Suppressor macrophage (primary cell): ENCODE results near the gene SLC30A9.

Source experiments
- DNase-seq, 4 experiments: peaks; one replicate each; pipeline ENCODE4 v3.0.0-alpha.2; 2020 to 2022
- total RNA-seq, 17 experiments: gene quantifications; one replicate each; lab custom pipeline; 2026; ENCODE audit warnings: mixed read lengths in 6 of 17, inconsistent platforms in 3 of 17; lab: John Stamatoyannopoulos, UW

The SLC30A9 gene
- 47.2 to 139 (median 81.6) reads per million in 17 experiments for total RNA-seq

- peak; percentile 94 to 98 (median 96) for DNase-seq
Observed at GRCh38 chr4:41990365-41991111, at the start of gene SLC30A9. TSS of gene SLC30A9 (plus strand) at chr4:41990530. CDS start at chr4:41990652, 122 bp downstream.

GRCh38 chr4:41940834-41941233 lies 49.5 kb upstream of the SLC30A9 start:
- no peak for DNase-seq

DNA sequence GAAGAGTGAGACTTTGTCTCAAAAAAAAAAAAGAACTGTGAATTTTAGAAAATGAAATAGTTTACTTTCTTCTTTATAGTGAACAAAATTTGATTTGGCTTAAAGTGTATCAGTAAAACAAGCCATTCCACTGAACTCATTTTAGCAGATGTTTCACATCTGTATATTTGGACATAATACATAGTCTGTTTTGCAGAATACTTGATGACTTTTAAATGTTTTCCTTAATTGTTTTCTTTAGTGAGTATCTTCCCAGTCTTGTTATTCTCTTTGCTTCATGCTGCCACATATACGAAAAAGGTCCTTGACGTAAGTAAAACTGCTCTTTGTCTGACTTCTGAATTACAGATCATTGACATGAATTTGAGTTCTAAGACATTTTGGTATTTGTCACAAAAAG lies 46.8 kb upstream of the SLC30A9 start:
- DNase-seq, result no peak

DNA sequence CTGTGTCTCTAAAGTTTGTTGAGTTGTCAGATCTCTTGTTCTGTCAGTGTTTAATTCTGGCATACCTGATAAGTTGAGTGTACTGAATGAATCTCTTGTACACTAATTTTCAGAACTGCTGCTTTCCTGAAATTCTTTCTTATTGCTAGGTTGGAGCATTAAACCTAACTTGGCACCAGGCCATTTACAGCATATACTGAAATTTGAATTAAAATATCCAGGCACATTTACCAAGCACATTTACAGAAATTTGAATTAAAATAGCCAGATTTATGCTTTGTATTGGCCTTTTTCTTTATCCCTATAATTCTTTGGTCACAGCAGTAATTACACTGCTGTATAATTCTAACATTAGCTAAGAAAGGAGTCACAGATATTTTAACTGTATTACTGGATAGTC lies 46.2 kb upstream of the SLC30A9 start:
- no peak for DNase-seq

- no peak for DNase-seq
Observed at GRCh38 chr4:41949531-41949930, 40.8 kb upstream of the SLC30A9 start.

- peak in 2 of 4 experiments; percentile 25 to 33 for DNase-seq
Observed at GRCh38 chr4:41957634-41958033, 32.7 kb upstream of the SLC30A9 start.

- peak; percentile 13 to 54 (median 50) for DNase-seq
Observed at GRCh38 chr4:41963105-41963504, 27.2 kb upstream of the SLC30A9 start.

DNA sequence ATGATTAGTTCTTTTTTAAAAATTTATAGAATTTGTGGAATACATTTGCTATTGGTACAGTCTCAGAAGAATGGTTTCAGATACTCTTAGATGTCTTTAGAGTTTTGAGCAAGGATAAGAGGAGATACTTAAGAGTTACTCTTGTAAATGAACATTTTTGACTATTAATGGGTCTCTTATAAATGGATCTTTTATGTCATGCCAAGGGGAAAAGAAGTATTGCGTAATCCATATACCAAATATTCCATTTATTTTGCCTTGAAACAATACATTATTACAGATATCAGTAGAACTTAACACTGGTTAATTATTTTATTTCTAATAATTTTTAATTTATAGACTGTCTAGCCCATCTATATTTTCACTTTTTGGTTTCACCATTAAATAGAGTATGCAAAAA lies 25.9 kb upstream of the SLC30A9 start:
- DNase-seq, result no peak

GRCh38 chr4:41967392-41967791 lies 22.9 kb upstream of the SLC30A9 start:
- no peak for DNase-seq

- peak; percentile 20 to 63 (median 36) for DNase-seq
Observed at GRCh38 chr4:41969671-41970070, 20.7 kb upstream of the SLC30A9 start.

DNA sequence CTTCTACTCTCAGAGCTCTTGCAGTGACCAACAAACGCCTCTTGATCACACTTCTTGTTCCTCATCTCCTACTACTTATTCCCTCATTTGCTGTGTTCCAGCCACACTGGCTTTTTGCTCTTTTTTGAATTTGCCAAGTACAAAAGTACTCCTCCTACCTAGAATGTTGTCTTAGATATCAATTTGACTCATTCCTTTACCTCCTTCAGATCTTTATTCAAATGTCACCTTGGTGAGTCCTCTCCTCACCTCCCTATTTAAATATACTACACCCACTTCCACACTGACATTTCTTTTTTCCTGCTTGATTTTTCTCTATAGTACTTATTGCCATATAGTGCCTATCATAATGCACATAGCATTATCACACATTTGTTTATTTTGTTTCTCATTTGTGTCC lies 15.0 kb upstream of the SLC30A9 start:
- peak in 3 of 4 experiments; percentile 17 to 47 (median 26) for DNase-seq

DNA sequence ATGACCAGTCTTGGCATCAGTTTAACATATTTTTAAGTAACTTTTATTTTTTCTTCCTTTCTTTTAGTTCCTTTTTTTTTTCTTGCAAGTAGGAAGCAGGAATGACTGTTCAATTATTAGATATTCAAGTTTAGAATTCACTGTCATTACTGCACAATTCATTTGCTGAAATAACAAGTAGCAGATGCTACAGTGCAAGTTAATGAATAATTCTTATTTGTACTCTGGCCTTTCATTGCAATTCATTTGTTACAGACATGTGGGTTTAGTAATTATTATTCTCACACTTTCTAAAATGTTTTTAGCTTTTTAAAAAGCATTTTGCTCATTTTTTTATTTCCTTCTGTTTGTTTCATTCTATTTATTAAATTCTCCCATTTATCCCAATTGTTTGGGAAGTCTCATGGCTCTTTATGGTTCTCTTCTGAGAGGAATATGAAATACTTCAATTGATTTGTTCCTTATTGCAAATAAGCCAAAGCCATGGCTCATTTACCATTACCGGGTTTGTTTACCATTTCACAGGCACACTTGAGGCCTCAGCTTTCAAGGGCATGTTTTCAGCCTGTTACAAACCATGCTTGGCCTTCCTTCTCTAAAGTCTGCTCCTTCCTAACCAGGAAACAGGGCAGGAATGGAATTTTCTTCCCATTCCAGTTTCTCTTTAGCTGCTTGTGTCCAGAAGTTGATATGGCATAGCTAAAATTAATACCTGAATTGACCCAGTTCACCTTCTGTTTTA lies 13.4 kb upstream of the SLC30A9 start:
- no peak for DNase-seq

DNA sequence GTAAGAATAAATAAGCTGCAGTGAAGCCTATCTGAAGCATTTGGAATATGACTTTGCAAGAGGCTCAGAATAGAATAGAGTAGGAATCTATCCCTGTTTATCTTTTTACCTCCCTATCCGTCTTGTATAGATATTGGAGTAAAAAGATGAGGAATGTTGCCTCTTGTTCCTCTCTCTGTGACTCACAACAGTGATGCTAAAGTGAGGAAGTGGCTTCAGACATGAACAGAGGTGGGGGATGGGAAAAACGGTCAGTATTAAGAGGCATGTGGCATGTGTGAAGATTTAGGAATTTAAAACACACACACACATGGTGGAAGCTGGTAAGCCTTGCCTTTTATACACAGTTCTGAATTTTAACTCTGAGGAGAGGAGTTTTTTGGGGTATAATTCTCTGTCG lies 12.6 kb upstream of the SLC30A9 start:
- peak; percentile 48 to 67 (median 58) for DNase-seq

- DNase-seq, result no peak
Observed at GRCh38 chr4:41981456-41981855, 8.9 kb upstream of the SLC30A9 start, which contains the start of gene DCAF4L1. TSS of gene DCAF4L1 (plus strand) at chr4:41981756. CDS start at chr4:41981793, 37 bp downstream.

DNA sequence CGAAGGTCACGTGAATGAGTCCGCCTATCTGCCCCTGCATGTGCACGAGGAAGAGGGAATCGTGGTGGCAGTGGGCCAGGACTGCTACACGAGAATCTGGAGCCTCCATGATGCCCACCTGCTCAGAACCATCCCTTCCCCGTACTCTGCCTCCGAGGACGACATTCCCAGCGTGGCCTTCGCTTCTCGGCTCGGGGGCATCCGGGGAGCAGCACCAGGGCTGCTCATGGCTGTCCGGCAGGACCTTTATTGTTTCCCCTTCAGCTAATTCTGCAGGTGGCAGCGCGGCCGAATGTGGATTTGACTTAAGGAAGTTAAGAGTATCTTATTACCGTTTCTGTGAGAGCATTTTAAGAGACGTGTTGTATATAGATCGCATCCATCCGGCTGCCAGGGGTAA lies 7.6 kb upstream of the SLC30A9 start:
- no peak for DNase-seq

GRCh38 chr4:41985151-41985550 lies 5.2 kb upstream of the SLC30A9 start:
- DNase-seq, result no peak

- DNase-seq, result peak in 2 of 4 experiments; percentile 4 to 11
Observed at GRCh38 chr4:41989994-41990364, 351 bp upstream of the SLC30A9 start.

GRCh38 chr4:41991916-41992767 lies 1.8 kb downstream of the SLC30A9 start:
- DNase-seq, result peak in 2 of 4 experiments; percentile 11 to 14

GRCh38 chr4:41992967-41993857 lies 2.9 kb downstream of the SLC30A9 start:
- DNase-seq, result no peak

DNA sequence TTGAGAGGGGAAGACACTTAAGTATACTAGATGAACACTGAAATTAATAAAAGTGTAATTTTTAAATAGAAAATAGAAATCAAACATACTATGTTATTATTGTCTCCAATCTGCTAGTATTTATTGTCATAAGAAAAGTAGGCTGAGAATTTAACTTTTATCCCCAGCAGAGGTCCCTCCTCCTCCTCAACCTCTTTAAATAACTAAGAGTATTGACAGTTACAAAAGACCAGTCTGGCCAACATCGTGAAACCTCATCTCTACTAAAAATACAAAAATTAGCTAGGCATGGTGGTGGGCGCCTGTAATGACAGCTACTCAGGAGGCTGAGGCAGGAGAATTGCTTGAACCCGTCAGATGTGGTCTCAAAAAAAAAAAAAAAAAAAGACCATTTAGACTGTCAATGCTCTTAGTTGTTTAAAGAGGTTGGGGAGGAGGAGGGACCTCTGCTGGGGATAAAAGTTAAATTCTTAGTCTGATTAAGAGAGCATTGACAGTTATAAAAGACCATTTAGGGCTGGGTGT lies 4.2 kb downstream of the SLC30A9 start:
- no peak for DNase-seq

DNA sequence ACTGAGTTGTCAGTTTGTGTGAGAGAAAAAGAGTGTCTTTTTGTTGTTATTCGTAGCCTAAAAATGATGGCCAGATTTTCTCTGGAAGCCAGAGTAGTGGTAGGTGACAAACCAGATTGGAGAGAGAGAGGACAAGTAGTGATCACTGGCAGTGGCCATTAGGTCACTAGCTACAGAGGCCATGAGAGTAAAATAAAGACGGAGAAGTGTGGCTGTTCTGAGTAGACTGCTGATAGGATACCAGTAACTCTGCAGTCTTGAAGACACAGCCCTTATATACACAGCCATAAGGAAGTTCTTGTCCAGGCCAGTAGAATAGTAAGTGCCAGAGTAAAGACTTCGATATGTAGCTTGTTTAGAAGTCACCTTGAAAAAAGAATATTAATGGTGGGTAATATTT lies 7.7 kb downstream of the SLC30A9 start:
- DNase-seq, result no peak
